CD4-positive, alpha-beta memory T cell (primary cell): Measurements from ENCODE around the gene MYO19. TPM values are rescaled to one million over a fixed set of nuclear protein-coding genes. Genes with fewer than 3 reads are reported as not detected.
"Not testable (repeated sequence)": the region's sequence is repeated elsewhere in the genome, so short reads cannot be mapped to it uniquely, and the experiment has no call there.

Experiments used
- CTCF ChIA-PET: fragments of 350-600 bp; sonication (Branson Sonifier 250); formaldehyde crosslinking; loops from one replicate; lab custom pipeline; 2021; ENCODE audit warnings: inconsistent platforms; ENCODE audit not compliant: partially characterized antibody; lab: Charles Lee
- POLR2A ChIA-PET: fragments of 350-600 bp; sonication (Branson Sonifier 250); formaldehyde crosslinking; loops from one replicate; lab custom pipeline; 2021; ENCODE audit not compliant: partially characterized antibody; lab: Charles Lee
- DNase-seq, 5 donors: peaks; one replicate each; pipeline versions ENCODE4 v3.0.0 to v3.0.0-alpha.2; 2020 to 2022; ENCODE audit warnings: mixed read lengths in 1 of 5
- H3K27ac ChIP-seq: one replicate; pipeline ENCODE4 v1.7.0; 2013; ENCODE audit warnings: low read depth, low read length
- H3K27me3 ChIP-seq: 2 replicates; pipeline ENCODE4 v1.7.0; 2013; ENCODE audit warnings: mild to moderate bottlenecking, low read length, moderate library complexity; ENCODE audit not compliant: insufficient read depth
- H3K36me3 ChIP-seq: 2 replicates; pipeline ENCODE4 v1.7.0; 2013; ENCODE audit warnings: mild to moderate bottlenecking, low read length, moderate library complexity; ENCODE audit not compliant: insufficient read depth
- H3K4me1 ChIP-seq: 2 replicates; pipeline ENCODE4 v1.7.0; 2013; ENCODE audit warnings: mild to moderate bottlenecking, low read length, moderate library complexity; ENCODE audit not compliant: insufficient read depth
- H3K4me3 ChIP-seq, 2 donors: one replicate each; pipeline ENCODE4 v1.7.0; 2013; ENCODE audit warnings: low read length in 2 of 2, mild to moderate bottlenecking in 1 of 2
- H3K9me3 ChIP-seq, 2 donors: one replicate each; pipeline ENCODE4 v1.7.0; 2013; ENCODE audit warnings: low read length in 2 of 2, control low read depth in 1 of 2; ENCODE audit not compliant: control insufficient read depth in 1 of 2
- H3K27ac Mint-ChIP-seq, 7 donors: one replicate each; pipeline ENCODE4 v1.8.0; 2020 to 2021; ENCODE audit warnings: mixed read lengths in 7 of 7, mild to moderate bottlenecking in 6 of 7, inconsistent platforms in 3 of 7, moderate library complexity in 3 of 7
- H3K27me3 Mint-ChIP-seq, 2 donors: one replicate each; pipeline ENCODE4 v1.8.0; 2020 to 2021; ENCODE audit warnings: mixed read lengths in 2 of 2
- H3K36me3 Mint-ChIP-seq, 2 donors: one replicate each; pipeline ENCODE4 v1.8.0; 2020 to 2021; ENCODE audit warnings: mixed read lengths in 2 of 2, inconsistent platforms in 1 of 2, mild to moderate bottlenecking in 1 of 2
- H3K4me1 Mint-ChIP-seq, 4 donors: one replicate each; pipeline ENCODE4 v1.8.0; 2020 to 2021; ENCODE audit warnings: mixed read lengths in 4 of 4, mild to moderate bottlenecking in 1 of 4
- H3K4me3 Mint-ChIP-seq, 8 donors: one replicate each; pipeline ENCODE4 v1.8.0; 2020 to 2021; ENCODE audit warnings: mixed read lengths in 8 of 8, mild to moderate bottlenecking in 7 of 8, moderate library complexity in 6 of 8, inconsistent platforms in 3 of 8
- H3K9me3 Mint-ChIP-seq, 8 donors: one replicate each; pipeline ENCODE4 v1.8.0; 2020 to 2021; ENCODE audit warnings: mixed read lengths in 8 of 8, mild to moderate bottlenecking in 5 of 8, inconsistent platforms in 3 of 8, moderate library complexity in 1 of 8
- intact Hi-C: fragments of 100-400 bp; cut with micrococcal nuclease; formaldehyde crosslinking; loops from one replicate; pipeline ENCODE4 v1.15.1; 2023
- polyA plus RNA-seq, 2 donors: library from polyadenylated mRNA; unstranded; fragments of 300-500 nt; fragmentation: Illumina TruSeq; gene quantifications; one replicate each; pipeline ENCODE4 v1.2.3, GENCODE V29; 2021
- total RNA-seq, 2 experiments: library from RNA; stranded (reverse); gene quantifications; one replicate each; pipeline ENCODE4 v1.2.3, GENCODE V29; 2021

Gene MYO19
- total and polyA plus RNA-seq, 4 experiments from 2014 or later, result 4.7 to 85.8 (median 43.3) TPM

- peak overlapping the region in 3 of 7 donors; percentile 17 to 47 (median 27) for H3K27ac Mint-ChIP-seq
- POLR2A ChIA-PET, result interaction anchor here (1.0 to 4.2 kb wide), 5 partner anchors 13 to 238 kb away, joined by 3 to 19 read pairs (median 12); partner anchors contain the start of genes GGNBP2, MRM1, MYO19 and PIGW
- peaks cover 10% of the 10 kb centered on the region for H3K27me3 ChIP-seq
- CTCF ChIA-PET, result interaction anchor here (1.2 kb wide), 1 partner anchor 58 kb away, joined by 3 read pairs; no protein-coding TSS in a partner anchor
- H3K4me3 ChIP-seq, result no peak overlapping the region
- peaks cover 21 to 70% (median 37%) of the 10 kb centered on the region in 4 donors for H3K4me1 Mint-ChIP-seq
- H3K4me1 ChIP-seq, result peaks cover 51% of the 10 kb centered on the region
- no peak overlapping the region for H3K27ac ChIP-seq
- no peaks in the 10 kb centered on the region for H3K9me3 ChIP-seq
- no peaks in the 10 kb centered on the region for H3K36me3 ChIP-seq
- peaks cover 12 to 16% of the 10 kb centered on the region in 2 donors for H3K27me3 Mint-ChIP-seq
- H3K36me3 Mint-ChIP-seq, result peaks cover 2 to 17% of the 10 kb centered on the region in 2 donors
- intact Hi-C loops, result no loop called here
- H3K9me3 Mint-ChIP-seq, result no peaks in the 10 kb centered on the region
- no peak for DNase-seq
- peak overlapping the region in 6 of 8 donors; percentile 34 to 100 (median 76) for H3K4me3 Mint-ChIP-seq
Measured at GRCh38 chr17:36485027-36485426, 49.6 kb downstream of the MYO19 start.

- Mint-ChIP-seq H3K36me3 (peaks cover 0 to 11% of the 10 kb centered on the region in 2 donors), H3K27me3 (peaks cover 12 to 23% of the 10 kb centered on the region in 2 donors), H3K4me3 (peak overlapping the region in 5 of 8 donors; percentile 28 to 53 (median 46)), H3K4me1 (peaks cover 15 to 60% (median 29%) of the 10 kb centered on the region in 4 donors), H3K27ac (peak overlapping the region in 2 of 7 donors; percentile 17 to 71)
- ChIA-PET CTCF (interaction anchor here (1.1 kb wide), 2 partner anchors 16 to 118 kb away, joined by 4 to 6 read pairs; partner anchors contain the start of gene MRM1), POLR2A (interaction anchor here (1.7 kb wide), 1 partner anchor 50 kb away, joined by 4 read pairs; the partner anchor contains the start of genes MYO19 and PIGW)
- H3K36me3 ChIP-seq, H3K9me3 Mint-ChIP-seq, H3K4me3 ChIP-seq, H3K27ac ChIP-seq, intact Hi-C loops, DNase-seq, H3K9me3 ChIP-seq: not testable (repeated sequence)
- Histone ChIP-seq H3K4me1 (peaks cover 41% of the 10 kb centered on the region), H3K27me3 (peaks cover 10% of the 10 kb centered on the region)
Measured at GRCh38 chr17:36484021-36484420, 50.6 kb downstream of the MYO19 start.

GRCh38 chr17:36482611-36483504, 51.8 kb downstream of the MYO19 start:
- POLR2A ChIA-PET, result interaction anchor here (1.2 to 1.7 kb wide), 3 partner anchors 22 to 62 kb away, joined by 3 to 4 read pairs (median 4); partner anchors contain the start of genes GGNBP2, MYO19 and PIGW
- peak overlapping the region; percentile 36 to 60 for H3K4me3 ChIP-seq
- Mint-ChIP-seq H3K36me3 (peaks cover 0 to 7% of the 10 kb centered on the region in 2 donors), H3K27me3 (peaks cover 12 to 23% of the 10 kb centered on the region in 2 donors), H3K9me3 (no peaks in the 10 kb centered on the region), H3K4me1 (peaks cover 11 to 52% (median 24%) of the 10 kb centered on the region in 4 donors), H3K27ac (peak overlapping the region in 2 of 7 donors; percentile 81 to 88), H3K4me3 (peak overlapping the region; percentile 67 to 85 (median 75))
- CTCF ChIA-PET, result interaction anchor here (1.1 to 1.7 kb wide), 5 partner anchors 9 to 513 kb away, joined by 4 to 6 read pairs (median 6); partner anchors contain the start of gene MRM1
- peaks cover 29% of the 10 kb centered on the region for H3K4me1 ChIP-seq
- H3K9me3 ChIP-seq, result no peaks in the 10 kb centered on the region
- intact Hi-C loops, result loop anchor here (1.0 kb wide), 1 partner anchor 514 kb away; no protein-coding TSS in a partner anchor
- H3K27me3 ChIP-seq, result peaks cover 10% of the 10 kb centered on the region
- DNase-seq, result peak; percentile 58 to 79 (median 73)
- H3K36me3 ChIP-seq, result no peaks in the 10 kb centered on the region
- H3K27ac ChIP-seq, result no peak overlapping the region

GRCh38 chr17:36481829-36482228, 52.8 kb downstream of the MYO19 start:
- Histone ChIP-seq H3K4me1 (peaks cover 20% of the 10 kb centered on the region), H3K9me3 (no peaks in the 10 kb centered on the region), H3K4me3 (no peak overlapping the region), H3K27ac (no peak overlapping the region), H3K27me3 (peaks cover 10% of the 10 kb centered on the region), H3K36me3 (no peaks in the 10 kb centered on the region)
- no peak for DNase-seq
- Mint-ChIP-seq H3K9me3 (peaks cover 0 to 1% (median 0%) of the 10 kb centered on the region in 8 donors), H3K27ac (peak overlapping the region in 2 of 7 donors; percentile 40 to 85), H3K27me3 (peaks cover 21 to 28% of the 10 kb centered on the region in 2 donors), H3K4me3 (peak overlapping the region; percentile 47 to 85 (median 71)), H3K36me3 (peaks cover 0 to 3% of the 10 kb centered on the region in 2 donors), H3K4me1 (peaks cover 11 to 41% (median 19%) of the 10 kb centered on the region in 4 donors)
- ChIA-PET POLR2A (interaction anchor here (0.6 kb wide), 1 partner anchor 591 kb away, joined by 3 read pairs; no protein-coding TSS in a partner anchor), CTCF (interaction anchor here (1.2 to 1.6 kb wide), 2 partner anchors 505 to 512 kb away, joined by 4 to 6 read pairs; no protein-coding TSS in a partner anchor)
- intact Hi-C loops, result no loop called here

- POLR2A ChIA-PET, result no interaction called here
- Histone ChIP-seq H3K4me1 (no peaks in the 10 kb centered on the region), H3K27me3 (no peaks in the 10 kb centered on the region), H3K27ac (no peak overlapping the region), H3K36me3 (no peaks in the 10 kb centered on the region), H3K9me3 (no peaks in the 10 kb centered on the region), H3K4me3 (no peak overlapping the region)
- DNase-seq, result no peak
- Mint-ChIP-seq H3K27ac (no peak overlapping the region), H3K36me3 (no peaks in the 10 kb centered on the region), H3K4me1 (no peaks in the 10 kb centered on the region), H3K9me3 (peaks cover 0 to 2% (median 0%) of the 10 kb centered on the region in 8 donors), H3K27me3 (peaks cover 20 to 27% of the 10 kb centered on the region in 2 donors), H3K4me3 (no peak overlapping the region)
- intact Hi-C loops, result no loop called here
- CTCF ChIA-PET, result no interaction called here
Measured at GRCh38 chr17:36475346-36475970, 59.2 kb downstream of the MYO19 start.

- H3K4me3 Mint-ChIP-seq, result no peak overlapping the region
- no peaks in the 10 kb centered on the region for H3K36me3 Mint-ChIP-seq
- peaks cover 24 to 25% of the 10 kb centered on the region in 2 donors for H3K27me3 Mint-ChIP-seq
- ChIA-PET POLR2A (no interaction called here), CTCF (no interaction called here)
- intact Hi-C loops, result no loop called here
- H3K27ac ChIP-seq, result no peak overlapping the region
- H3K4me3 ChIP-seq, result no peak overlapping the region
- H3K4me1 ChIP-seq, result no peaks in the 10 kb centered on the region
- H3K27me3 ChIP-seq, result no peaks in the 10 kb centered on the region
- no peak overlapping the region for H3K27ac Mint-ChIP-seq
- no peaks in the 10 kb centered on the region for H3K4me1 Mint-ChIP-seq
- no peaks in the 10 kb centered on the region for H3K9me3 ChIP-seq
- no peak for DNase-seq
- H3K36me3 ChIP-seq, result no peaks in the 10 kb centered on the region
- H3K9me3 Mint-ChIP-seq, result peaks cover 0 to 2% (median 0%) of the 10 kb centered on the region in 8 donors
Measured at GRCh38 chr17:36474571-36474970, 60.1 kb downstream of the MYO19 start.
